ENCODE results near the gene RYR2.

DNA sequence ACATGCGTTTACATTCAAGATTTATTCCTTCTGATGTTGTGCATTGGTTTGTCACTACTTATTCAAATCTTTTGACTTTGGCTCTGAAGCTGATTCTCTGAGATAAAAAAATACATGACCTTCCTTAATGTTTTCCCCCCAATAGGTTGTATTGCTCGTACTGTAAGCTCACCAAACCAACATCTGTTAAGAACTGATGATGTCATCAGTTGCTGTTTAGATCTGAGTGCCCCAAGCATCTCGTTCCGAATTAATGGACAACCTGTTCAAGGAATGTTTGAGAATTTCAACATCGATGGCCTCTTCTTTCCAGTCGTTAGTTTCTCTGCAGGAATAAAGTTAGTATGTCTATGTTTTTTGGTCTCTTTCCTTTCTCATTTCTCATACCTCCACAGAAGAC, 458.6 kb downstream of the RYR2 start:
- TF ChIP-seq, protein P1, sequence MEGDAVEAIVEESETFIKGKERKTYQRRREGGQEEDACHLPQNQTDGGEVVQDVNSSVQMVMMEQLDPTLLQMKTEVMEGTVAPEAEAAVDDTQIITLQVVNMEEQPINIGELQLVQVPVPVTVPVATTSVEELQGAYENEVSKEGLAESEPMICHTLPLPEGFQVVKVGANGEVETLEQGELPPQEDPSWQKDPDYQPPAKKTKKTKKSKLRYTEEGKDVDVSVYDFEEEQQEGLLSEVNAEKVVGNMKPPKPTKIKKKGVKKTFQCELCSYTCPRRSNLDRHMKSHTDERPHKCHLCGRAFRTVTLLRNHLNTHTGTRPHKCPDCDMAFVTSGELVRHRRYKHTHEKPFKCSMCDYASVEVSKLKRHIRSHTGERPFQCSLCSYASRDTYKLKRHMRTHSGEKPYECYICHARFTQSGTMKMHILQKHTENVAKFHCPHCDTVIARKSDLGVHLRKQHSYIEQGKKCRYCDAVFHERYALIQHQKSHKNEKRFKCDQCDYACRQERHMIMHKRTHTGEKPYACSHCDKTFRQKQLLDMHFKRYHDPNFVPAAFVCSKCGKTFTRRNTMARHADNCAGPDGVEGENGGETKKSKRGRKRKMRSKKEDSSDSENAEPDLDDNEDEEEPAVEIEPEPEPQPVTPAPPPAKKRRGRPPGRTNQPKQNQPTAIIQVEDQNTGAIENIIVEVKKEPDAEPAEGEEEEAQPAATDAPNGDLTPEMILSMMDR (IDR thresholded peaks at IDR 0.05; ENCODE audit: poor library complexity): no peak
- TF ChIP-seq EZH2phosphoT487 (IDR thresholded peaks at IDR 0.05; ENCODE audit: low read depth, severe bottlenecking, unreplicated experiment): no peak
- no peak for TF ChIP-seq EZH2 (IDR thresholded peaks at IDR 0.05; ENCODE audit: borderline replicate concordance)

Measured in hepatocyte (in vitro differentiated cells).